GM18508 (cell line): Measurements from ENCODE around the gene C2orf92.
"Not testable (repeated sequence)": the region's sequence is repeated elsewhere in the genome, so short reads cannot be mapped to it uniquely, and the experiment has no call there.

Source experiments
- ATAC-seq: cut with Tn5 transposase; IDR thresholded peaks from one replicate; pipeline ENCODE4 v1.9.1; 2021; ENCODE audit warnings: moderate number of reproducible peaks; ENCODE audit not compliant: insufficient read depth, unreplicated experiment

The C2orf92 gene

GRCh38 chr2:97669448-97669847, at the start of gene C2orf92:
C2orf92 (plus strand) TSS chr2:97669713; CDS start chr2:97669789, 76 bp downstream.
- ATAC-seq: no peak

- ATAC-seq: not testable (repeated sequence)
Measured at GRCh38 chr2:97620492-97620891, 49.0 kb upstream of the C2orf92 start.

GRCh38 chr2:97622976-97623375, 46.5 kb upstream of the C2orf92 start:
- ATAC-seq: not testable (repeated sequence)

- not testable (repeated sequence) for ATAC-seq
Measured at GRCh38 chr2:97625354-97626048, 44.0 kb upstream of the C2orf92 start.

GRCh38 chr2:97626049-97626430, 43.5 kb upstream of the C2orf92 start:
- ATAC-seq: not testable (repeated sequence)

- ATAC-seq: no peak
Measured at GRCh38 chr2:97644023-97644717, 25.3 kb upstream of the C2orf92 start.

- peak; percentile 23 for ATAC-seq
Measured at GRCh38 chr2:97645112-97645694, 24.3 kb upstream of the C2orf92 start.

GRCh38 chr2:97645695-97646629, 23.6 kb upstream of the C2orf92 start, which contains the start of gene COX5B:
COX5B (plus strand) TSS chr2:97646062; CDS start chr2:97646087, 25 bp downstream.
- peak; percentile 76 for ATAC-seq

- no peak for ATAC-seq
Measured at GRCh38 chr2:97646977-97647376, 22.5 kb upstream of the C2orf92 start.

- ATAC-seq: no peak
Measured at GRCh38 chr2:97651114-97651513, 18.4 kb upstream of the C2orf92 start.

- ATAC-seq: no peak
Measured at GRCh38 chr2:97653473-97653872, 16.0 kb upstream of the C2orf92 start.

- ATAC-seq: no peak
Measured at GRCh38 chr2:97653874-97654273, 15.6 kb upstream of the C2orf92 start.

GRCh38 chr2:97654309-97654708, 15.2 kb upstream of the C2orf92 start:
- ATAC-seq: no peak

- no peak for ATAC-seq
Measured at GRCh38 chr2:97654791-97655190, 14.7 kb upstream of the C2orf92 start.

- no peak for ATAC-seq
Measured at GRCh38 chr2:97656129-97656755, 13.3 kb upstream of the C2orf92 start.

- ATAC-seq: no peak
Measured at GRCh38 chr2:97656905-97657587, 12.5 kb upstream of the C2orf92 start.

GRCh38 chr2:97657986-97658690, 11.4 kb upstream of the C2orf92 start:
- no peak for ATAC-seq

GRCh38 chr2:97658691-97659157, 10.8 kb upstream of the C2orf92 start:
- ATAC-seq: no peak
